ENCODE measurements around the gene DGKG.

Gene DGKG

GRCh38 chr3:186270701-186271100 is 91.3 kb downstream of the DGKG start:
- TF ChIP-seq CTCF (IDR thresholded peaks at IDR 0.05; ENCODE audit: low read depth, low read length, poor library complexity, severe bottlenecking) (no peak), EZH2phosphoT487 (IDR thresholded peaks at IDR 0.05; ENCODE audit: borderline replicate concordance, low read length) (no peak)
- H4K20me1 ChIP-seq (ENCODE audit: control insufficient read depth, insufficient read depth, low read depth, low read length), result no peaks in the 10 kb centered on the region

GRCh38 chr3:186268616-186269448 is 93.2 kb downstream of the DGKG start:
- TF ChIP-seq EZH2phosphoT487 (IDR thresholded peaks at IDR 0.05; ENCODE audit: borderline replicate concordance, low read length) (no peak), CTCF (IDR thresholded peaks at IDR 0.05; ENCODE audit: low read depth, low read length, poor library complexity, severe bottlenecking) (peak; percentile 36)
- Histone ChIP-seq H3K27ac (ENCODE audit: low read depth, low read length) (no peak overlapping the region), H3K4me3 (ENCODE audit: low read length) (no peak overlapping the region), H3K4me2 (ENCODE audit: low read length) (no peak overlapping the region), H3K36me3 (ENCODE audit: control insufficient read depth, low read length) (no peaks in the 10 kb centered on the region), H4K20me1 (ENCODE audit: control insufficient read depth, insufficient read depth, low read depth, low read length) (no peaks in the 10 kb centered on the region), H3K9me2 (replicated peaks; ENCODE audit: control insufficient read depth, low read length) (no peaks in the 10 kb centered on the region), H3F3A (ENCODE audit: control insufficient read depth, insufficient read depth) (no peaks in the 10 kb centered on the region), H3K27me3 (ENCODE audit: control insufficient read depth, low read length) (peaks cover 4% of the 10 kb centered on the region), H3K9me3 (ENCODE audit: control insufficient read depth, insufficient read depth, low read length) (no peaks in the 10 kb centered on the region), H3K79me2 (ENCODE audit: control insufficient read depth, low read length) (no peaks in the 10 kb centered on the region), H3K4me1 (ENCODE audit: control insufficient read depth, low read length) (no peaks in the 10 kb centered on the region)

More at GRCh38 chr3:186270701-186271100, 91.3 kb downstream of the DGKG start:
- H3K4me1 ChIP-seq (ENCODE audit: control insufficient read depth, low read length), result no peaks in the 10 kb centered on the region
- H3F3A ChIP-seq (ENCODE audit: control insufficient read depth, insufficient read depth), result no peaks in the 10 kb centered on the region
- no peaks in the 10 kb centered on the region for H3K9me2 ChIP-seq (replicated peaks; ENCODE audit: control insufficient read depth, low read length)
- H3K9me3 ChIP-seq (ENCODE audit: control insufficient read depth, insufficient read depth, low read length), result no peaks in the 10 kb centered on the region
- H3K27me3 ChIP-seq (ENCODE audit: control insufficient read depth, low read length), result peaks cover 4% of the 10 kb centered on the region
- no peak overlapping the region for H3K4me2 ChIP-seq (ENCODE audit: low read length)
- H3K79me2 ChIP-seq (ENCODE audit: control insufficient read depth, low read length), result no peaks in the 10 kb centered on the region
- H3K36me3 ChIP-seq (ENCODE audit: control insufficient read depth, low read length), result no peaks in the 10 kb centered on the region
- no peak overlapping the region for H3K4me3 ChIP-seq (ENCODE audit: low read length)
- H3K27ac ChIP-seq (ENCODE audit: low read depth, low read length), result no peak overlapping the region

- Histone ChIP-seq H3K4me1 (ENCODE audit: control insufficient read depth, low read length) (no peaks in the 10 kb centered on the region), H3K79me2 (ENCODE audit: control insufficient read depth, low read length) (no peaks in the 10 kb centered on the region), H3K9me2 (replicated peaks; ENCODE audit: control insufficient read depth, low read length) (no peaks in the 10 kb centered on the region), H3K4me3 (ENCODE audit: low read length) (no peak overlapping the region), H3F3A (ENCODE audit: control insufficient read depth, insufficient read depth) (no peaks in the 10 kb centered on the region), H4K20me1 (ENCODE audit: control insufficient read depth, insufficient read depth, low read depth, low read length) (no peaks in the 10 kb centered on the region), H3K27me3 (ENCODE audit: control insufficient read depth, low read length) (peaks cover 4% of the 10 kb centered on the region), H3K36me3 (ENCODE audit: control insufficient read depth, low read length) (no peaks in the 10 kb centered on the region), H3K27ac (ENCODE audit: low read depth, low read length) (no peak overlapping the region), H3K9me3 (ENCODE audit: control insufficient read depth, insufficient read depth, low read length) (no peaks in the 10 kb centered on the region), H3K4me2 (ENCODE audit: low read length) (no peak overlapping the region)
- TF ChIP-seq CTCF (IDR thresholded peaks at IDR 0.05; ENCODE audit: low read depth, low read length, poor library complexity, severe bottlenecking), result no peak
- TF ChIP-seq EZH2phosphoT487 (IDR thresholded peaks at IDR 0.05; ENCODE audit: borderline replicate concordance, low read length), result no peak
Measured at GRCh38 chr3:186267758-186268157, 94.3 kb downstream of the DGKG start.
